Astrocyte (in vitro differentiated cells and primary cell): ENCODE results near the gene KIF1A.

ENCODE experiments used
- EZH2 ChIP-seq: IDR thresholded peaks from 2 replicates; pipeline ENCODE4 v1.6.1; 2012; ENCODE audit warnings: mild to moderate bottlenecking, low read length, inconsistent platforms; ENCODE audit not compliant: insufficient read depth
- TF ChIP-seq, protein P1 (sequence below): IDR thresholded peaks from 2 replicates; pipeline ENCODE4 v1.5.1; 2011; ENCODE audit warnings: low read depth, mild to moderate bottlenecking, inconsistent platforms, low read length, moderate library complexity; ENCODE audit not compliant: insufficient read depth

DNA sequence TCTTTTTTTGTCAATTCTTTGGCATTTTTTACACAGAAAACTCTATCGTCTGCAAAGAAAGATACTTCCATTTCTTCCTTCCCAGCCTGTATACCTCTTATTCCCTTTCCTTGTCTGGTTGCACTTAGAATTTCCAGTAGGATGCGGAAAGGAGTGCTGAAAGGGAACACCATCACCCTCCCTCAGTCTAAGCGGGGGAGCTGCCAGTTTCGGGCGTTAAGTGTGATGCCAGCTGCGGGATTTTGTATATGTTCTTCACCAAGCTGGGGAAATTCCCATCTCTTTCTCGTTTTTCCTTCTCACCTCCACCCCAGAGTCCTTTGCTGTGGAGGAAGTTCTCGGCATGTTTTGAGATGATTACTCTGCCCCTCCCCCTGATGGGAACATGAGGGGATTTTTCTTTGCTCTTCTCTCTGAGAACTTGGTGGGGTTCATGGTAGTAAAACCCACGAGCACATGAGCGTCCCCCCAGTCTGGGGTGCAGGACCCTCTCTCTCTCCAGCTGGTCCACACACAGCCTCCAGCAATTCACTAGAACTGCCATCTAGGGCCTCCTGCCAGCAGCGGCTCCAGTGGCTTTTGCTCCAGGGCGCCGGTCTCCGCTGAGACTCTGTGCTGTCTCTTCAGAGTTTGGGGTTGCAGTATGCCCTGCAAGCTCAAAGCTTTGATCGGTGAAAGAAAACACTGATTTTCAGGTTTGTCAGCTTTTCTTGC is 112.8 kb downstream of the KIF1A start:
- TF ChIP-seq, protein P1, sequence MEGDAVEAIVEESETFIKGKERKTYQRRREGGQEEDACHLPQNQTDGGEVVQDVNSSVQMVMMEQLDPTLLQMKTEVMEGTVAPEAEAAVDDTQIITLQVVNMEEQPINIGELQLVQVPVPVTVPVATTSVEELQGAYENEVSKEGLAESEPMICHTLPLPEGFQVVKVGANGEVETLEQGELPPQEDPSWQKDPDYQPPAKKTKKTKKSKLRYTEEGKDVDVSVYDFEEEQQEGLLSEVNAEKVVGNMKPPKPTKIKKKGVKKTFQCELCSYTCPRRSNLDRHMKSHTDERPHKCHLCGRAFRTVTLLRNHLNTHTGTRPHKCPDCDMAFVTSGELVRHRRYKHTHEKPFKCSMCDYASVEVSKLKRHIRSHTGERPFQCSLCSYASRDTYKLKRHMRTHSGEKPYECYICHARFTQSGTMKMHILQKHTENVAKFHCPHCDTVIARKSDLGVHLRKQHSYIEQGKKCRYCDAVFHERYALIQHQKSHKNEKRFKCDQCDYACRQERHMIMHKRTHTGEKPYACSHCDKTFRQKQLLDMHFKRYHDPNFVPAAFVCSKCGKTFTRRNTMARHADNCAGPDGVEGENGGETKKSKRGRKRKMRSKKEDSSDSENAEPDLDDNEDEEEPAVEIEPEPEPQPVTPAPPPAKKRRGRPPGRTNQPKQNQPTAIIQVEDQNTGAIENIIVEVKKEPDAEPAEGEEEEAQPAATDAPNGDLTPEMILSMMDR: no peak
- TF ChIP-seq EZH2: no peak
